CD4-positive, CD25-positive, alpha-beta regulatory T cell (primary cell): Measurements from ENCODE around the gene SUV39H2. TPM values are rescaled to one million over a fixed set of nuclear protein-coding genes. Genes with fewer than 3 reads are reported as not detected.

Source experiments
- ATAC-seq, 2 donors: fragments of 150-1000 bp; cut with Tn5 transposase; one replicate each; pipeline ENCODE4 v1.10.0; 2021; ENCODE audit warnings: low read depth in 2 of 2, moderate number of reproducible peaks in 2 of 2, moderate library complexity in 1 of 2
- DNase-seq, 3 donors: peaks; one replicate each; pipeline versions ENCODE4 v3.0.0 to v3.0.0-alpha.2; 2012 to 2022; ENCODE audit warnings: mixed read lengths in 1 of 3
- H3K27ac ChIP-seq: one replicate; pipeline ENCODE4 v1.7.0; 2013; ENCODE audit warnings: mild to moderate bottlenecking, low read length; ENCODE audit not compliant: insufficient read depth, poor library complexity, severe bottlenecking
- H3K27me3 ChIP-seq: one replicate; pipeline ENCODE4 v1.7.0; 2013; ENCODE audit warnings: low read length; ENCODE audit not compliant: control insufficient read depth, insufficient read depth
- H3K36me3 ChIP-seq: one replicate; pipeline ENCODE4 v1.7.0; 2013; ENCODE audit warnings: mild to moderate bottlenecking, low read length, moderate library complexity; ENCODE audit not compliant: control insufficient read depth, insufficient read depth
- H3K4me1 ChIP-seq: 2 replicates; pipeline ENCODE4 v1.7.0; 2013; ENCODE audit warnings: mild to moderate bottlenecking, low read length; ENCODE audit not compliant: insufficient read depth, control insufficient read depth, poor library complexity, severe bottlenecking
- H3K4me3 ChIP-seq: one replicate; pipeline ENCODE4 v1.7.0; 2013; ENCODE audit warnings: low read depth, mild to moderate bottlenecking, low read length, moderate library complexity
- H3K9me3 ChIP-seq, 2 experiments: 1 replicate in 1 of 2; 2 replicates in 1 of 2; pipeline ENCODE4 v1.7.0; 2013; ENCODE audit warnings: low read length in 2 of 2, mild to moderate bottlenecking in 1 of 2, moderate library complexity in 1 of 2; ENCODE audit not compliant: control insufficient read depth in 2 of 2
- H3K27ac Mint-ChIP-seq, 3 donors: one replicate each; pipeline ENCODE4 v1.8.0; 2020 to 2022; ENCODE audit warnings: mild to moderate bottlenecking in 3 of 3, mixed read lengths in 3 of 3, moderate library complexity in 2 of 3
- H3K27me3 Mint-ChIP-seq: one replicate; pipeline ENCODE4 v1.8.0; 2022; ENCODE audit warnings: mild to moderate bottlenecking, mixed read lengths
- H3K36me3 Mint-ChIP-seq: one replicate; pipeline ENCODE4 v1.8.0; 2020; ENCODE audit warnings: mixed read lengths
- H3K4me1 Mint-ChIP-seq, 4 donors: one replicate each; pipeline ENCODE4 v1.8.0; 2020 to 2022; ENCODE audit warnings: mixed read lengths in 4 of 4, mild to moderate bottlenecking in 1 of 4
- H3K4me3 Mint-ChIP-seq, 4 donors: one replicate each; pipeline ENCODE4 v1.8.0; 2020 to 2022; ENCODE audit warnings: mild to moderate bottlenecking in 4 of 4, mixed read lengths in 4 of 4, moderate library complexity in 3 of 4
- H3K9me3 Mint-ChIP-seq, 7 donors: one replicate each; pipeline ENCODE4 v1.8.0; 2020 to 2022; ENCODE audit warnings: mixed read lengths in 7 of 7, mild to moderate bottlenecking in 3 of 7, moderate library complexity in 2 of 7
- polyA plus RNA-seq, 4 donors: library from polyadenylated mRNA; unstranded; fragments of 300-500 nt; fragmentation: Illumina TruSeq; gene quantifications; one replicate each; pipeline ENCODE4 v1.2.3, GENCODE V29; 2021
- total RNA-seq: library from RNA; stranded (reverse); gene quantifications from one replicate; pipeline ENCODE4 v1.2.3, GENCODE V29; 2022

SUV39H2 gene
- total and polyA plus RNA-seq, 5 donors from 2014 or later = 2.1 to 5.2 (median 4.3) TPM

DNA sequence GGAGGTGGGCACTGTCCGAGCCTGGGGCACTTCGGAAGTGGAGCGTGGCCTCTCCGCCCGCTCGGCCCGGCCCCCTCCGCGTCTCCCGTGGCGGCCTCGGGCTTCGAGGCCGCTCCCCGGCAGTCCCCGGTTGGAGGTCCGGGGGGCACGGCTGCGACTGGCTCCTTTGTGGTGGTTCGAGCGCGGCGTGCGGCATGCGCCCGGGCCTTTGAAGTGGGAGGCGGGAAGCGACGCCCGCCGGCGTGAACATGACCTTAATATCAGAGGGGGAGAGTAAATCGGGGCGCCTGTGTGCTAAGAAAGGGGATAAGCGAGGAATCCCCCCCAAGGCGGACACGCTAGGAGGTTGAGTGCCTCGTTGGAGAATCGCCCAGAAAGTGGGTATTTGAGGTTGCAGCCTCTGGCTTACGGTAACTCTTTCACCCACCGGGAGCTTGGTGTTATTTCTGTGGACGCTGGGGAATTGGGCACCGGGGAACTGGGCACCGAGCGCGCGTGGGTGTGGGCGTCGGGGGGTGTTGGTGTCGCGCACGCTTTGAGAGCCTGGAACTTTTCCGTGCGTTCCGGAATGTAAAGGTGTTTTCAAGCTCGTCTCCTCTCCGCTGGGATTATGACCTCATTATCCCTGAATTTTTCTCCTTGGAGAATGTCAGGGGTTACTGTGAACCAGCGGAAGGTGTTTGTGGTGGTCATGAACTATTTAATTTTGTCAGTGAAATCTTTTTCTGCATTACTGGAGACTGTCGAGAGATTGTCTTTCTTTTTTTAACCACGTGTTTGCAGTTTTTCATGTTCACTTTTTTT, 660 bp downstream of the SUV39H2 start:
- peaks cover 0 to 2% (median 0%) of the 10 kb centered on the region in 7 donors for H3K9me3 Mint-ChIP-seq
- no peaks in the 10 kb centered on the region for H3K27me3 Mint-ChIP-seq
- no peaks in the 10 kb centered on the region for H3K9me3 ChIP-seq
- peak; percentile 31 to 45 (median 33) for DNase-seq
- peak overlapping the region; percentile 83 for H3K4me3 ChIP-seq
- peaks cover 28% of the 10 kb centered on the region for H3K4me1 ChIP-seq
- H3K27me3 ChIP-seq = no peaks in the 10 kb centered on the region
- peaks cover 3% of the 10 kb centered on the region for H3K36me3 Mint-ChIP-seq
- H3K27ac Mint-ChIP-seq = peak overlapping the region; percentile 82 to 91 (median 85)
- peak overlapping the region; percentile 62 for H3K27ac ChIP-seq
- peaks cover 9 to 45% (median 30%) of the 10 kb centered on the region in 4 donors for H3K4me1 Mint-ChIP-seq
- H3K4me3 Mint-ChIP-seq = peak overlapping the region; percentile 87 to 93 (median 92)
- H3K36me3 ChIP-seq = no peaks in the 10 kb centered on the region
- peak in 1 of 2 donors; percentile 2 for ATAC-seq

DNA sequence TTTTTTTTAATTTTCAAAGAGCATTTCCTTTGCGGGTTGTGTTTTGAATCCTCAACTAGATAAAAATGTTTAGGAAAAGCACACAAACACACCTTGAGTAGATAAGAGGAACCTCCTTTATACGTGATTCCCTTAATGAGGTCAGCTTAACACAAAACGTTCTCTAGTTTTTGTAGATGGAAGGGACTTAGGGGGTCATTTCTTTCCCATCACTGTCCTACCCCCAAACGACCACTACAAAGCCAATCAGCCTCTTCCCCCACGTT, 1.2 kb downstream of the SUV39H2 start:
- peaks cover 9 to 45% (median 30%) of the 10 kb centered on the region in 4 donors for H3K4me1 Mint-ChIP-seq
- Histone ChIP-seq H3K9me3 (no peaks in the 10 kb centered on the region), H3K27ac (no peak overlapping the region), H3K4me1 (peaks cover 28% of the 10 kb centered on the region), H3K36me3 (no peaks in the 10 kb centered on the region), H3K4me3 (peak overlapping the region; percentile 83), H3K27me3 (no peaks in the 10 kb centered on the region)
- no peaks in the 10 kb centered on the region for H3K27me3 Mint-ChIP-seq
- DNase-seq = peak in 1 of 3 donors; percentile 13
- H3K4me3 Mint-ChIP-seq = peak overlapping the region; percentile 87 to 93 (median 92)
- H3K27ac Mint-ChIP-seq = peak overlapping the region in 2 of 3 donors; percentile 85 to 91
- ATAC-seq = no peak
- peaks cover 3% of the 10 kb centered on the region for H3K36me3 Mint-ChIP-seq
- peaks cover 0 to 2% (median 0%) of the 10 kb centered on the region in 7 donors for H3K9me3 Mint-ChIP-seq

DNA sequence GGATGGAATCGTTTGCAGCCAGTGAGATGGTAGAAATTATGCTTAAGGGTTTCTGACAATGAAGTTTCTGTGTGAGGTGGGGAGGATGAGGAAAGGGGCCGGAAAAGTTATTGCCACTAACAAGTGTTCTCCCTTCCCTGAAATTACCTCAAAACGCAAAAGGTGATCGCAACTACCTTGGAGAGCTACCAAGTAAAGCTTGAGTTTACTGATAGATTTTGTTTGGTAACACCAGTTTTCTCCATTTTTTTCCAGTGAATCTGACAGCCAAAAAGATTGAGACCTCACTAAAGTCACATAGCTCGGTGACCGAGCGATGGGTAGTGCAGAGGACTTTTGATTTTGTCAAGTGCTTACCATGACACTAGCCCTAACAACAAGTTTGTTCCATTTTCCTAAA, 1.6 kb downstream of the SUV39H2 start:
- Histone ChIP-seq H3K27ac (no peak overlapping the region), H3K27me3 (no peaks in the 10 kb centered on the region), H3K4me1 (peaks cover 28% of the 10 kb centered on the region), H3K36me3 (no peaks in the 10 kb centered on the region), H3K9me3 (no peaks in the 10 kb centered on the region), H3K4me3 (peak overlapping the region; percentile 83)
- Mint-ChIP-seq H3K9me3 (peaks cover 0 to 2% (median 0%) of the 10 kb centered on the region in 7 donors), H3K4me1 (peaks cover 9 to 45% (median 30%) of the 10 kb centered on the region in 4 donors), H3K4me3 (peak overlapping the region; percentile 87 to 93 (median 92)), H3K27ac (peak overlapping the region in 2 of 3 donors; percentile 85 to 91), H3K27me3 (no peaks in the 10 kb centered on the region), H3K36me3 (peaks cover 3% of the 10 kb centered on the region)
- DNase-seq (no peak), ATAC-seq (no peak)

DNA sequence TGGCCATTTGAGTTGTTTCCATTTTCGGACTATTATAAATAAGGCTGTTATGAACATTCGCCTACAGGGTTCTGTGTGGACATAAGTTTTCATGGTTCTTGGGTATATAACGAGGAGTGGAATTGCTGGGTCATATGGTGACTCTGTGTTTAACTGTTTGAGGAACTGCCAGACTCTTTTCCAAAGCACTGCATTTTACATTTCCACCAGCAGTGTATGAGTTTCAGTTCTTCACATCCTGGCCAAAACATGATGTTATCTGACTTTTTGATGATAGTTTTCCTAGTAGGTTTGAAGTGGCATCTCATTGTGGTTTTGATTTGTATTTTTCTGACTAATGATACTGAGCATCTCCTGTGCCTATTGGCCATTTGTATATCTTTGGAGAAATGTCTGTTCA, 5.4 kb downstream of the SUV39H2 start:
- Mint-ChIP-seq H3K27me3 (no peaks in the 10 kb centered on the region), H3K27ac (no peak overlapping the region), H3K4me3 (peak overlapping the region in 1 of 4 donors; percentile 26), H3K9me3 (peaks cover 0 to 2% (median 0%) of the 10 kb centered on the region in 7 donors), H3K4me1 (peaks cover 5 to 24% (median 16%) of the 10 kb centered on the region in 4 donors), H3K36me3 (peaks cover 3% of the 10 kb centered on the region)
- Histone ChIP-seq H3K4me3 (no peak overlapping the region), H3K27me3 (no peaks in the 10 kb centered on the region), H3K4me1 (peaks cover 11% of the 10 kb centered on the region), H3K27ac (no peak overlapping the region), H3K36me3 (no peaks in the 10 kb centered on the region), H3K9me3 (no peaks in the 10 kb centered on the region)
- DNase-seq (peak in 1 of 3 donors; percentile 25), ATAC-seq (no peak)

DNA sequence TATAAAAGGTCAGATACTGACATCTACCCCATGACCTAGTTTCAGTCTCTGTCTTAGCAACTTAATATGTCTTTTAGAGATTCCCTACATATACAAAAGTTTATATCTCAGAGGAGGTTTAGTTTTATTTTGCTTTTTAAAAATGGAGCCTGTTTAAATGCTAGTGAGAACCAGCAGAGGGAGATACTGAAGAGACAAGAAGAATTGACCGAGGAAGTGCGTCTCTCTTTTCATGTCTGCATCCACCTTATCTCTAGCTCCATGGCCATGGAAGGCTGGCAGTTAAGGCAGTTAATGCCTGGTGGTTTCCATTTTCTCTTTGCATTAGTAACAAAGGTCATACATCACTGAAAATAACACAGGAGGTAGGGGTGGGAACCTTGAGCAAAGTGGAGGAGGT, 10.7 kb downstream of the SUV39H2 start:
- peaks cover 4% of the 10 kb centered on the region for H3K36me3 Mint-ChIP-seq
- no peaks in the 10 kb centered on the region for H3K9me3 Mint-ChIP-seq
- peaks cover 6 to 16% (median 9%) of the 10 kb centered on the region in 4 donors for H3K4me1 Mint-ChIP-seq
- DNase-seq (peak in 2 of 3 donors; percentile 33 to 63), ATAC-seq (peak in 1 of 2 donors; percentile 52)
- no peaks in the 10 kb centered on the region for H3K27me3 Mint-ChIP-seq
- no peaks in the 10 kb centered on the region for H3K27me3 ChIP-seq
- no peaks in the 10 kb centered on the region for H3K36me3 ChIP-seq
- H3K4me3 Mint-ChIP-seq = peak overlapping the region in 1 of 4 donors; percentile 7
- H3K27ac Mint-ChIP-seq = peak overlapping the region in 2 of 3 donors; percentile 24 to 70
- H3K4me1 ChIP-seq = no peaks in the 10 kb centered on the region
- H3K27ac ChIP-seq = no peak overlapping the region
- no peaks in the 10 kb centered on the region for H3K9me3 ChIP-seq
- H3K4me3 ChIP-seq = peak overlapping the region; percentile 52

DNA sequence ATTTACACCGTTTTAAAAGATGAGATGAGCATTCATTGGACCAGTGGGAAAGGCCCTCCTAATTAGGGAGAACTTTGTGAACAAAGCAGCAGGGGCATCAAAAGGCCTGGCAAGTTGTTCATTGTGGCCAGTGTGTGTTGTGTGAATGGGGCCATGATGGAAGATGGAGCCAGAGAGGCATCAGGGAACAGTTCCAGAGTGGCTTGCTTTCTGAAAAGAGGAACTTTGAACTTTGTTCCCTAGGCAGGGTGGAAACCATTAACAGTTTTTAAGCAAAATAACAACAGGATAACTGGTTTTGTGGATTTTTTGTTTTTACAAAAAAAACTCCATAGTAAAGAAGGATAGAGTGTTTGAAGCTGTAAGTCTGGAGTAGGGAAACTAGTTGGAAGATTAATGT, 12.5 kb downstream of the SUV39H2 start:
- ATAC-seq = no peak

DNA sequence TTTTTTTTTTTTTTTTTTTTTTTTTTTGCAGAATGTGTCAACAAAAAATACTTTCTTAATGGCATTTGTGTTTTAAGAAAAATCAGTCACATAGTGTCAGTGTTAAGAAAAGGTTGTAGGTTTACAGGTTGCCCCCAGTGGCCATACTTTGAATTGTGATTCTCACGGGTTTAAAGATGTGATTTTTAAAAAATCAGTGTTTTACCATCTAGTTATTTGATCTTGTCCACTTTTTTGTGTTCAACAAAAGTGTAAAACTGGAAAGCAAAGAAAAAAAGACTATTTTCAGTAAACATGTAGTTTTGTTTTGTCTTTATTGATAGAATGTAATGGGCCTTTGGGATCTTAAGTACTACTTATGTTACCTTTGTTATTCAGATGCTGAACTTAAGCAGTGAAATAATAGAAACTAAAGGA, 25.7 kb downstream of the SUV39H2 start:
- Mint-ChIP-seq H3K27me3 (no peaks in the 10 kb centered on the region), H3K4me1 (peaks cover 16 to 24% (median 19%) of the 10 kb centered on the region in 4 donors), H3K27ac (peak overlapping the region in 1 of 3 donors; percentile 38), H3K4me3 (peak overlapping the region in 1 of 4 donors; percentile 61), H3K36me3 (peaks cover 23% of the 10 kb centered on the region), H3K9me3 (peaks cover 0 to 5% (median 0%) of the 10 kb centered on the region in 7 donors)
- H3K4me1 ChIP-seq = no peaks in the 10 kb centered on the region
- no peaks in the 10 kb centered on the region for H3K27me3 ChIP-seq
- peaks cover 26% of the 10 kb centered on the region for H3K36me3 ChIP-seq
- H3K27ac ChIP-seq = no peak overlapping the region
- no peaks in the 10 kb centered on the region for H3K9me3 ChIP-seq
- ATAC-seq (peak; percentile 66 to 72), DNase-seq (peak in 2 of 3 donors; percentile 57 to 61)
- H3K4me3 ChIP-seq = no peak overlapping the region

More for the DNA sequence above, 12.5 kb downstream of the SUV39H2 start:
- H3K36me3 Mint-ChIP-seq = peaks cover 4% of the 10 kb centered on the region
- H3K27ac Mint-ChIP-seq = peak overlapping the region in 1 of 3 donors; percentile 28
- Histone ChIP-seq H3K27me3 (no peaks in the 10 kb centered on the region), H3K9me3 (no peaks in the 10 kb centered on the region), H3K4me3 (no peak overlapping the region), H3K27ac (no peak overlapping the region), H3K4me1 (no peaks in the 10 kb centered on the region), H3K36me3 (no peaks in the 10 kb centered on the region)
- no peak for DNase-seq
- no peaks in the 10 kb centered on the region for H3K9me3 Mint-ChIP-seq
- H3K4me1 Mint-ChIP-seq = peaks cover 6 to 16% (median 9%) of the 10 kb centered on the region in 4 donors
- no peaks in the 10 kb centered on the region for H3K27me3 Mint-ChIP-seq
- no peak overlapping the region for H3K4me3 Mint-ChIP-seq
